Activated T-helper 17 cell treated with anti-CD3 and anti-CD28 coated beads, Interleukin-2, amount 50 U/mL, for 72 hours (primary cell): ENCODE measurements around the gene LKAAEAR1. TPM values are rescaled to one million over a fixed set of nuclear protein-coding genes. Genes with fewer than 3 reads are reported as not detected.

Experiments
- ATAC-seq: fragments of 150-1000 bp; cut with Tn5 transposase; replicated peaks from 2 replicates; pipeline ENCODE4 v1.10.0; 2021; ENCODE audit warnings: mild to moderate bottlenecking, moderate library complexity
- H3K27ac Mint-ChIP-seq: one replicate; pipeline ENCODE4 v1.8.0; 2022; ENCODE audit warnings: mixed read lengths
- H3K27me3 Mint-ChIP-seq: one replicate; pipeline ENCODE4 v1.8.0; 2022; ENCODE audit warnings: mixed read lengths
- H3K36me3 Mint-ChIP-seq: one replicate; pipeline ENCODE4 v1.8.0; 2022; ENCODE audit warnings: low read depth, mild to moderate bottlenecking, mixed read lengths
- H3K4me1 Mint-ChIP-seq: one replicate; pipeline ENCODE4 v1.8.0; 2022; ENCODE audit warnings: mixed read lengths
- H3K4me3 Mint-ChIP-seq: one replicate; pipeline ENCODE4 v1.8.0; 2022; ENCODE audit warnings: mild to moderate bottlenecking, mixed read lengths
- H3K9me3 Mint-ChIP-seq: one replicate; pipeline ENCODE4 v1.8.0; 2022; ENCODE audit warnings: mixed read lengths
- total RNA-seq, 2 donors: library from RNA; stranded (reverse); gene quantifications; one replicate each; pipeline ENCODE4 v1.2.3, GENCODE V29; 2022

LKAAEAR1 gene
- total RNA-seq, 2 donors from 2014 or later = 0.71 TPM; not detected in 1

- peaks cover 6% of the 10 kb centered on the region for H3K4me1 Mint-ChIP-seq
These were observed 11.6 kb downstream of the LKAAEAR1 start for GRCh38 chr20:64072498-64073063.

DNA sequence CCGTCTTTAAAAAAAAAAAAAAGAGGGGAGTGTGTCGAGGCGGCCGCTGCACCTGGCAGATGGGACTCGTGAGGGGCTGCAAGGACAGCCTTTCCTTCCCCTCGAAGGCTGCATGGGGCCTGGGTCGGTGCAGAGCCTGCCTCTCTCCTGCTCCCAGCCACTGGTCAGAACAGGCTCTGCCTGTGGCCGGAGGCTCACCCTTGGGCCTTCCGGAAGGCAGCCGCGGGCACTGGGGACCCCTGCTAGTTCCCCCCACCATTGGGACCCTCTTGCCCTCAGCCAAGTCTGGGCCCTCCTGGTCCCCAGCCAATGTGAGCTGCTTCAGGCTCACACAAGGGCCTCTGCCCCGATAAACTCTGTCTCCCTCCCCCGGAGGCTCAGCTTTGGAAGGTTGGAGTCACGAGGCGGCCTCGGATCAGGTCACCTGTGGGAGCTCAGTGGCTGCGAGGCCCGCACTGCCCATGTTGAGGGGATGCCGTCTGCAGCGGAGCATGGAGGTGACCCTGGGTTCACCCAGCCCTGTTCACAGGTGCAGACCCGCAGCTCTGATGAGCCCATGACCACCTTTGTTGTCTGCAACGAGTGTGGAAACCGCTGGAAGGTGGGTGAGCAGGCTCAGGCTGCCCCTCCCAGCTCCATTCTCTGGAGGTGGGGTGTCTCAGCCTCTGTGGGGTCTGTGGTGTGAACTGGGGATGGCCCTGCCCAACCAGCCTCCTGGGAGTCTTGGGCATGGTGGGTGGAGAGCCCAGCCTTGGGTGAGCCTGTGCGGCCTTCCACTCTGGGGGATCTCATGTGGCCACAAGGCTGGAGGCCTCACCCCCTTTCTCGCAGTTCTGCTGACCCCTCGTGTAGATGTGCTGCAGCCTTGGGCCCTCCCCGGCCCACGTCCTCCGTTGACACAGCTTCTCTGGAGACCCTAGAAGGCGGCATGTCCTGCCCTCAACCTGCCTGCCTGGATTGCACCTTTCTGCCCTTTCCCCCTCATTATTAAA, 12.6 kb downstream of the LKAAEAR1 start:
- no peaks in the 10 kb centered on the region for H3K27me3 Mint-ChIP-seq
- no peak overlapping the region for H3K4me3 Mint-ChIP-seq
- H3K36me3 Mint-ChIP-seq = peaks cover 22% of the 10 kb centered on the region
- H3K9me3 Mint-ChIP-seq = no peaks in the 10 kb centered on the region
- peak overlapping the region; percentile 30 for H3K27ac Mint-ChIP-seq
- ATAC-seq = no peak
- H3K4me1 Mint-ChIP-seq = peaks cover 12% of the 10 kb centered on the region

More at GRCh38 chr20:64072498-64073063, 11.6 kb downstream of the LKAAEAR1 start:
- Mint-ChIP-seq H3K36me3 (peaks cover 23% of the 10 kb centered on the region), H3K27ac (peak overlapping the region; percentile 30), H3K4me3 (no peak overlapping the region), H3K9me3 (no peaks in the 10 kb centered on the region), H3K27me3 (no peaks in the 10 kb centered on the region)
- ATAC-seq = no peak

- Mint-ChIP-seq H3K27ac (no peak overlapping the region), H3K4me3 (no peak overlapping the region), H3K4me1 (peaks cover 21% of the 10 kb centered on the region), H3K9me3 (no peaks in the 10 kb centered on the region), H3K36me3 (peaks cover 16% of the 10 kb centered on the region), H3K27me3 (no peaks in the 10 kb centered on the region)
- ATAC-seq = no peak
These were observed 13.8 kb downstream of the LKAAEAR1 start for GRCh38 chr20:64070244-64070993.

DNA sequence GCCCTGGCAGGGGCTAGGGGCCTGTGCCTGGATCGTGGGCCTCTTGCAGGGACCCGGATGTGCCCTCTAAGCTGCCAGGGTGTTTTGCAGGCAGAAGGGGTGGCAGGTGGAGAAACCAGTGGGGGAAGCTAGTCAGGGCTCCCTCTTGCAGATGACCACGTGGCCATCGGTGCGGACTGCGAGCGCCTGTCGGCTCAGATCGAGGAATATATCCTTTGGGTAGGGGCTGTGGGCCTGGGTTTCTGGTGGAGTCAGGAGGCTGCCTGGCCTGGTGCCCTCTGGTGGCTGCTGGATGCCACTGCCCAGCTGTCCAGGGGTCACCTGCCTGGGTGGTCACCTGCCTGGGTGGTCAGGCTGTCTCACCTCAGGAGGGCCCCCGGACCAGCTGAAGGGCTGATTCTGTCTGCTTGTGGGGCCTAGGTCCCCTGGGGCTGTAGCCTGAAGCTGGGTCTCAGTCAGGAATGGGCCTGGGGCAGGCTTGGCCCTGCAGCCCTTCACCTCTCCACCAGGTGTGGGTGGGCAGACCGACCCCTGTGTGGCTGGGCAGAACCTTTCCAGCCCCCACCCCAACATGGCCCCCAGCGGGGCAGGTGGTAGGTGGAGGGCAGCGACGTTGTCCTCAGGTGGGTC, 14.5 kb downstream of the LKAAEAR1 start:
- peaks cover 15% of the 10 kb centered on the region for H3K36me3 Mint-ChIP-seq
- H3K27me3 Mint-ChIP-seq = no peaks in the 10 kb centered on the region
- peaks cover 26% of the 10 kb centered on the region for H3K4me1 Mint-ChIP-seq
- ATAC-seq = no peak
- no peak overlapping the region for H3K27ac Mint-ChIP-seq
- no peak overlapping the region for H3K4me3 Mint-ChIP-seq
- no peaks in the 10 kb centered on the region for H3K9me3 Mint-ChIP-seq

DNA sequence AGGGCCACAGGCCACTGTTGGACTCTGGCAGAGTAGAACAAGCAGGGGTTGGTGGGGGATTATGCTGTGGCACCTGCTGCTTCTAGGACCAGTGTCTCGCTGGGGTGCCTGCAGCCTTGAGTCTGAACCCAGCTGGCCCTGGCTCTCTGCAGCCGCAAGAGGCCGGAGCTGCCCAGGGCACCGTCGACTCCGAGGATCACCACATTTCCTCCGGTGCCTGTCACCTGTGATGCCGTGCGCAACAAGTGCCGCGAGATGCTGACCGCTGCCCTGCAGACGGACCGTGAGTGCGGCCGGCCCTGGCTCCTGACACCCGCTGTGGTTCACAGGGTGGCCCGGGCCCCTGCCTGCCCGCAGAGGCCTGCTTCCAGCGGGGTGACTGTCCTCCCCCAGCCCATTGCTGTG, 15.0 kb downstream of the LKAAEAR1 start:
- no peaks in the 10 kb centered on the region for H3K9me3 Mint-ChIP-seq
- H3K4me1 Mint-ChIP-seq = peaks cover 26% of the 10 kb centered on the region
- H3K27me3 Mint-ChIP-seq = no peaks in the 10 kb centered on the region
- no peak overlapping the region for H3K4me3 Mint-ChIP-seq
- no peak overlapping the region for H3K27ac Mint-ChIP-seq
- H3K36me3 Mint-ChIP-seq = peaks cover 11% of the 10 kb centered on the region
- ATAC-seq = no peak

DNA sequence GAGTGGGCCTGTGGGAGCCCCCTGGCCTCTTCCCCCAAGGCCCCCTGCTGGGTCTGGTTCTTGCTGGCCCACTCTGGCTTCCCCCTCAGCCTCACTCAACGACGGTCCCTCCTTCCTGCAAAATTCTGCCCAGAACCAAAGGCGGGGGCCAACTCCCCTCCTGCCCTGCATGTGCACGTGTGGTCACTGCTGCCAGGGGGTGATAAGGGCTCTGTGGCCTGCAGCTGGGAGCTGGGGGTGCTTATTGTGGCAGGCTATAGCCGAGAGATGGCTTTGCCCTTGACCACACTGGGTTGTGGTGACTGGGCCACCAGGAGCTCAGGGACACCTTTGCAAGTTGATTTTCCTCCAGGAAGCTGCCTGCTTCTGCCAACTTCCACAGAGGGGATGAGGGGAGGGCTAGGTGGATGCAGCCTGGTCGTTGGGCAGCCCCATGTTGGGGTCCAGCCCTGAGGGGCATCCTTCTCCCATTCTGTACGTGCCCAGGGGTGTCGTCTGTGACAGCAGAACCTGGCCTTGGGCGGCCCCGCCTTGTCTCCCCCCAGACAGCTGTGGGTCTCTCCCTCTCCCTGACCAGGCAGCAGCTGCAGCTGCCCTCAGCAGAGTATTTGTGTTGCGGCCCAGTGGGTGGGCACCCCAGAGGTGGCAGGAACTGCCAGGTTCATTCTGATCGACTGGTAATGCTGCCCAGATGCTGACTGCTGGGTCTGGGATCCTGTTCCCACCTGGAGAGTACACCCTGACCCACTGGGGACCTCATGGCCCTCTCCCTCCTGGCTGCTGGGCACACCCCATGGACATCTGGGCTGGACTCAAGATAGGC, 15.6 kb downstream of the LKAAEAR1 start:
- peak overlapping the region; percentile 25 for H3K27ac Mint-ChIP-seq
- H3K27me3 Mint-ChIP-seq = no peaks in the 10 kb centered on the region

GRCh38 chr20:64067733-64068307, 16.4 kb downstream of the LKAAEAR1 start:
- H3K9me3 Mint-ChIP-seq = no peaks in the 10 kb centered on the region
- ATAC-seq = no peak
- peaks cover 32% of the 10 kb centered on the region for H3K4me1 Mint-ChIP-seq
- H3K36me3 Mint-ChIP-seq = peaks cover 5% of the 10 kb centered on the region
- H3K27ac Mint-ChIP-seq = peak overlapping the region; percentile 25
- H3K4me3 Mint-ChIP-seq = no peak overlapping the region
- no peaks in the 10 kb centered on the region for H3K27me3 Mint-ChIP-seq

More for the DNA sequence above, 15.6 kb downstream of the LKAAEAR1 start:
- Mint-ChIP-seq H3K4me3 (no peak overlapping the region), H3K9me3 (no peaks in the 10 kb centered on the region), H3K4me1 (peaks cover 32% of the 10 kb centered on the region), H3K36me3 (peaks cover 10% of the 10 kb centered on the region)
- ATAC-seq = no peak

DNA sequence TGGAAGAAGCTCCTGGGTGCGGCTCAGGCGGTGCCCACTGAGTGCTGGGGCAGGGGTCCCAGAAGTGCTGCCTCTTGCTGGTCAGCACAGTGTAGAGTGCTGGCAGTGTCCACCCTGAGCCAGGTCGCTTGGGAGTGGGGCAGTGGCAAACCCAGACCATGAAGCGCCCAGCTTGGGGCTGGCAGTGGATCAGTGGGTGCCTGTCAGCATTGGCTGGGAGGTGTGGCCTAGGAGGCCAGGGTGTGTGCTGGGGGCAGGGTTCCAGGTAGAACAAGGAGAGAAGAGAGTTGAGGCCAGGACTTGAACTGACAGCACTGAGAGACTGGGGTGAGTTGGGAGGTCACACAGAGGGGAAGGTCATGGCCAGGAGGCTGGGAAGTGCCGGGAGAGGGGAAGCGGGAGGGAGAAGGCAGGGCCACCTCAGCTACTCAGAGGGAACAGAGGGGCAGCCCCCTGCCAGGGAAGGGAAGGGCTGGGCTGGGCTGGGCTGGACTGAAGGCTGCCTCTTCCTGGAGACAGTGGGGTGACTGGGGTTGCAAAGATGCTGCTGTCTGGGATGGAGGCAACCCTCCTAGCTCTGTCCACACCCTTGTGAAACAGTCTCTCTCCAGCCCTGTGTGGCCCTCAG, 17.1 kb downstream of the LKAAEAR1 start:
- Mint-ChIP-seq H3K27ac (peak overlapping the region; percentile 28), H3K27me3 (no peaks in the 10 kb centered on the region), H3K9me3 (no peaks in the 10 kb centered on the region), H3K36me3 (peaks cover 5% of the 10 kb centered on the region), H3K4me1 (peaks cover 32% of the 10 kb centered on the region), H3K4me3 (peak overlapping the region; percentile 20)
- ATAC-seq = no peak

DNA sequence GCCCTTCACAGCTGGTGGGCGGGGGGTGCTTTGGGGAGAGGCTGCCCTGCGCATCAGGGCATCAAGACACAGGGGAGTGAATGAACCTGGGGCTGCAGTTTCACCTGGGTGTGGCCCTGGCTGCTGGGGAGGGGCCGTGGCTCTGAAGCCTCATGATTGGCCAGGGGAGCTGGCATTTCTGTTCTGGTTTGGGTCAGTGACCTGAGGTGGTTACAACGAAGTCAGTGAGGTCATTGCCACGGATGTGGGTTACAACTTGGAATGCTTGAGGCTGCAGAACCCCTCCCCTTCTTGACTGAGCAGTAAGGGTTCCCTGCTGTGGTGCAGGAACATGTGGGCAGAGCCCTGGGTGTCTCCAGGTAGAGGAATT, 18.2 kb downstream of the LKAAEAR1 start:
- ATAC-seq = peak; percentile 80
- Mint-ChIP-seq H3K4me1 (peaks cover 32% of the 10 kb centered on the region), H3K4me3 (peak overlapping the region; percentile 89), H3K27me3 (no peaks in the 10 kb centered on the region), H3K36me3 (peaks cover 5% of the 10 kb centered on the region), H3K27ac (peak overlapping the region; percentile 90), H3K9me3 (no peaks in the 10 kb centered on the region)

GRCh38 chr20:64065062-64065973, 18.9 kb downstream of the LKAAEAR1 start:
- peaks cover 5% of the 10 kb centered on the region for H3K36me3 Mint-ChIP-seq
- no peaks in the 10 kb centered on the region for H3K27me3 Mint-ChIP-seq
- no peak for ATAC-seq
- peak overlapping the region; percentile 89 for H3K4me3 Mint-ChIP-seq
- H3K4me1 Mint-ChIP-seq = peaks cover 32% of the 10 kb centered on the region
- H3K9me3 Mint-ChIP-seq = no peaks in the 10 kb centered on the region
- H3K27ac Mint-ChIP-seq = peak overlapping the region; percentile 90

DNA sequence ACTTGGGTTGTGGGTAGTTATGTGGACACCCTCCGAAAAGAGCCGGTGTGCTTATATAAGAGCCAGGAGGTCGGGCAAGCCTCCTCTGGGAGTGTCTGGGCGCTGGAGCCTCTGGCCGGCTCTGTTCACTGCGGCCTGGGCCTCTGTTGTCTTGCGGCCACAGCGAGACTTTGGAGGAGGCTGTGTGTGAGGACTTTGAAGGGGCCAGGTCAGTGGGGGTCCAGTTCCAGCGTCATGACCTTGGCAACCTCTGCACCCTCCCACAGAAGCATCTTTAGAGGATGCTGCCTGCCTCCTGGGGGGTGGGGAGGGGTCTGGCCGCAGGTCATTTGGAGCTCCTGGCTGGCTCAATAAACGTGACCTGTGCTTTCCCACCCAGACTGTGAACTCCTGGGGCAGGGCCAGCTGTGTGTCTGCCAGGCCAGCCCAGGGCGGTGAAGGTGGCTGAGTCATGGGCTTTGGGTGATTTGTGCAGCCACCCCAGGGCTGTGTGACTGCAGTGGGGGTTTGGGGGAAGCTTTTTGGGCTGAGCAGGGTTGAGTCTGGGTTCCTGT, 20.0 kb downstream of the LKAAEAR1 start:
- Mint-ChIP-seq H3K27ac (peak overlapping the region; percentile 89), H3K27me3 (no peaks in the 10 kb centered on the region), H3K4me3 (peak overlapping the region; percentile 89), H3K4me1 (peaks cover 32% of the 10 kb centered on the region), H3K9me3 (no peaks in the 10 kb centered on the region), H3K36me3 (peaks cover 5% of the 10 kb centered on the region)
- ATAC-seq = no peak
